Stimulated activated naive CD8-positive, alpha-beta T cell treated with anti-CD3 and anti-CD28 coated beads, Interleukin-15, Interleukin-2, amounts not matched to agents 100 ng/mL and 50 ng/mL, for 24 hours (primary cell): Measurements from ENCODE around the gene GATA2.

Experiments
- H3K27ac Mint-ChIP-seq: one replicate; pipeline ENCODE4 v1.8.0; 2021; ENCODE audit warnings: mild to moderate bottlenecking, mixed read lengths
- H3K27me3 Mint-ChIP-seq: one replicate; pipeline ENCODE4 v1.8.0; 2021; ENCODE audit warnings: mixed read lengths
- H3K36me3 Mint-ChIP-seq: one replicate; pipeline ENCODE4 v1.8.0; 2021; ENCODE audit warnings: low read depth, mixed read lengths
- H3K4me1 Mint-ChIP-seq: one replicate; pipeline ENCODE4 v1.8.0; 2021; ENCODE audit warnings: low read depth, mixed read lengths
- H3K4me3 Mint-ChIP-seq: one replicate; pipeline ENCODE4 v1.8.0; 2021; ENCODE audit warnings: mild to moderate bottlenecking, mixed read lengths
- H3K9me3 Mint-ChIP-seq: one replicate; pipeline ENCODE4 v1.8.0; 2021; ENCODE audit warnings: mixed read lengths

GATA2 gene

DNA sequence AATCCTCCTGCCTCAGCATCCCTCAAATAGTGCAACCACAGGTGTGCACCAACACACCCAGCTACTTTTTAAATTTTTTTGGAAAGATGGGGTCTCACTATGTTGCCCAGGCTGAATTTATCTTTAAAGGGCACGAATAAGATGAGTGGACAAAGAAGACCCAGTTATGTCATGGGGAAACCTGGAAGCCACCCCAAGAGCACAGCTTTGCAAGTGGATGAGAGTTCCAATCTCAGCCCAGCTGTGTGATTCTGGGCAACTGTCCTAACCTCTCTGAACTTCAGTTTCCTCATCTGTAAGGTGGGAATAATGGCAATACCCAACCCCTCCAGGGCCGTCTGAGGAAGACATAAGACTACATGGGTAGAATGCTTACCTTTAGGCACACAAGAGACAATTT, 58.5 kb downstream of the GATA2 start:
- H3K27me3 Mint-ChIP-seq = peaks cover 35% of the 10 kb centered on the region
- H3K36me3 Mint-ChIP-seq = no peaks in the 10 kb centered on the region
- H3K27ac Mint-ChIP-seq = no peak overlapping the region
- no peaks in the 10 kb centered on the region for H3K9me3 Mint-ChIP-seq
- peaks cover 10% of the 10 kb centered on the region for H3K4me1 Mint-ChIP-seq
- H3K4me3 Mint-ChIP-seq = no peak overlapping the region

DNA sequence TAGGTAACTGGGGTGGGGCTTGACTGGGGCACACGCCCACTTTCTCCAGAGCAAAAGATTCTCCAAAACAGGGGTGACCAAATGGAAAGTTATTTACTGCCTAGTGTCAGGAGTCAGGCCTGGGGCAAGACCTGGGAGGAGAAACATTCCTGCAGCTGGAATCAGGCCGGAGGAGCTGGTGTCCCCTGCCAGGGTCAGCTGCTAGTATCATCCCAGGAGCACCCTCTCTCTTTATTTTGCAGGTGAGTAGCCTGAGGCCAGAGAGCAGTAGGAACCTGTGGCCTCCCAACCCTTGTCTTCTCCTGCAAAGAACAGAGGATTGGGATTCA, 59.2 kb downstream of the GATA2 start:
- Mint-ChIP-seq H3K27me3 (peaks cover 34% of the 10 kb centered on the region), H3K4me1 (peaks cover 10% of the 10 kb centered on the region), H3K36me3 (no peaks in the 10 kb centered on the region), H3K27ac (no peak overlapping the region), H3K9me3 (no peaks in the 10 kb centered on the region), H3K4me3 (no peak overlapping the region)

DNA sequence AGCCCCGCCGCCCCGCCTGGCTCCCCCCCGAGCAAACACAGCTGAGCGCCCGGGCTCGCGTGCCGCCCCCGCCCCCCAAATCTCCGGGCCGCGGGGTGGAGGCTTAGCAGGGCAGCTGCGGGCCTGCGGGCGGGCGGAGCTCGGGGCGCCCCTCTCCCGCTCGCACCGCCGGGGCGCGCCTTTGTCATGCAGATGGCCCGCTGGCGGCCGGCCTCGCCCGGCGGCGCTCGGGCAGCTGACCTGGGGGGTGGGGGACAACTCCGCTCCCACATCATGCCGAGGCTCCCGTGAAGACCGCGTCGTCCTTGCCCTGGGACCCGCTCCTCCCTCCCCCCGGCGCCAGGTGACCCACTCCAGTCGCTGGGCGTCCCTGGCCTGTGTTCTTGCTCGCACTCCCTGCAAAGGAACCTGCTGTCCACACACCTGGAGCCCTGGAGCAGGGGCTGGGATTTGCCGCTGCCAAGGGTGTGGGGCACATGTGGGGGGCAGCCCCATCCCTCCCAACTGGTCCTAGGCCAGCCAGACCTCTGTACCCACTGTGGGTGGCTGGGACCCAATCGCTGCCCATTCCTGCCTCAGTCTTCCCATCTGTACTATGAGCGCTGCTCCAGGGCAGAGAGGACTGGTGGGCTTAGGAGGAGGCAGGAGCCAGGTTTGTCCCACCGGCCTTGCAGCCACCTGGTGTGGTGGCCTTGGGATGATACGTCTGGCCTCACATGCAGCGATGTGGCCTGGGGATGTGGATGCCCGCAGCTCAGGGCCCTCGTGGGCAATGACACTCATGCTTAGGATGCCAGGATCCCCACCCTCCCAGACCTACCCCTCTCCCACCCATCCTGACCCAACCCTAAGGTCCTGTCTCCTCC, 59.8 kb downstream of the GATA2 start:
- no peaks in the 10 kb centered on the region for H3K9me3 Mint-ChIP-seq
- H3K36me3 Mint-ChIP-seq = no peaks in the 10 kb centered on the region
- no peak overlapping the region for H3K4me3 Mint-ChIP-seq
- H3K4me1 Mint-ChIP-seq = peaks cover 10% of the 10 kb centered on the region
- H3K27ac Mint-ChIP-seq = no peak overlapping the region
- peaks cover 35% of the 10 kb centered on the region for H3K27me3 Mint-ChIP-seq

DNA sequence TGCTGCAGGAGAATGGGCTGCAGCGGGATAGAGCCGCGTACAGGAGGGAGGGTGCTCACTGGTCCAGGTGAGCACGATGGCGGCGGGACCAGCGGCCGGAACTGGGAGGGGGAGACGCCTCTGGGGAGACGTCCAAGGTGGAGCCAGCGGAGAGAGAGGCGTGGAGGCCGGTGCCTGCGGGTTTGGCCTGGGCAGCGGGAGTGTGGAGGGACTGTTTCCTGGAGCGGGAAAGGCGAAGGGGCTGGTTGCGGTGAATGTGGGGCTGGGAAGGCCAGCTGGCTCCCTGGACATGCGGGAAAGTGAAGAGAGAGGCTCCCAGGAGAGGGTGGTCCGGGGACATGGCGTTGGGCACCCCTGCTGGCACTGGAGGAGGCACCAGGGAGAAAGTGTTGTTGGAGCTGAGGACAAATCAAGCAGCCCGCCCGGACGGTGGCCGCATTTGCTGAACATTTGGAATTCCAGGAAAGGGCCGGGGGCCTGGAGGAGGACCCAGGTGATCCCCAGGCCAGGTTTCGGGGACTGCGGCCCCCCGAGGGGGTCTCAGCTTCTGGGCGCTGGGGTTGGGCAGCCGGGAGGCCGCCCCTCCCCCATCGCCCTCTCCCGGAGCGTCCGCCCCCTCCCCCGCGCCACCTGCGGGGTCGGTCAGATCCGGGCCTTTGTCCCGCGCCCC, 60.6 kb downstream of the GATA2 start:
- Mint-ChIP-seq H3K4me1 (peaks cover 10% of the 10 kb centered on the region), H3K4me3 (no peak overlapping the region), H3K9me3 (no peaks in the 10 kb centered on the region), H3K36me3 (no peaks in the 10 kb centered on the region), H3K27me3 (peaks cover 38% of the 10 kb centered on the region), H3K27ac (no peak overlapping the region)

DNA sequence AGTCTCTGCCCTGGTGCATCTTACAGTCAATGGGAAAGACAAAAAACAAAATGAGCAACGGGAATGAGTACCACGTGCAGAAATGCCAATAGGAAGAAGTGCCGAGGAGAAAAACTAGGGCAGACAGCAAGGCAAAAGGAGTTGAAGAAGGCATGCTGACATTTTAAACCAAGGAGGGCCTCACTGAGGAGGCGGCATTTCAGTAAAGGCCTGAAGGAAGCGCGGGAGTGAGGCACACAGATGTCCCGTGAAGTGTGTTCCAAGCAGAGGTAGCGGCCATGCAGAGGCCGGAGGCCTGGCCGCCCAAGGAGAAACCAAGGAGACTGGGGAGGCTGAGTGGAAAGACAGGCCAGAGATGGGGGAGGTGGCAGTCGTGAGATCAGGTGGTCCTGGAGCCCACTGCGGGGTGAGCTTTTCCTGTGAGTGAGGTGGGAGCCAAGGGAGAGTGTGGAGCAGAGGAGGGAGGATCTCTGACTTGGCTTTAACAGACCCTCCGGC, 61.1 kb downstream of the GATA2 start:
- peak overlapping the region; percentile 4 for H3K4me3 Mint-ChIP-seq
- H3K9me3 Mint-ChIP-seq = no peaks in the 10 kb centered on the region

DNA sequence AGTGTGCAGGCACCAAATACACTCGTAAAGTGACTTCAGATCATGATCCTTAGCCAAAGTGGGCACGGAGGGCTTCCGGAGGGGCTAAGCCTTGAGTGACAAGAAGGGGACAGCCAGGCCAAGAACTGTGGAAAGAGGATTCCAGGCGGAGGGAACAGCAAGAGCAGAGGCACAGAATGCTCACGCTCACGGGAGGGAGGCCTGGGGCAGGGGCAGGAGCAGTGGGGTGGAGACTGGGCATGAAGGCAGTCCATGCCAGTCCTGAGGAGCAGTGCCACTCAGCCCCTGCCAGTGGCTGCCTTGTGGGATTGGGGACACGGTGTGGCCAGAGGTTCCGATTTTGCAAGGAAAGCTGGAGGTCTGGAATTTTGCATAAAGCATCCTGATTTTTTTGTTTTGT, 62.3 kb downstream of the GATA2 start:
- H3K4me3 Mint-ChIP-seq = no peak overlapping the region
- H3K4me1 Mint-ChIP-seq = peaks cover 10% of the 10 kb centered on the region
- H3K27ac Mint-ChIP-seq = no peak overlapping the region
- peaks cover 41% of the 10 kb centered on the region for H3K27me3 Mint-ChIP-seq
- no peaks in the 10 kb centered on the region for H3K36me3 Mint-ChIP-seq
- H3K9me3 Mint-ChIP-seq = no peaks in the 10 kb centered on the region

More for the DNA sequence above, 61.1 kb downstream of the GATA2 start:
- H3K27me3 Mint-ChIP-seq = peaks cover 41% of the 10 kb centered on the region
- H3K36me3 Mint-ChIP-seq = no peaks in the 10 kb centered on the region
- peaks cover 10% of the 10 kb centered on the region for H3K4me1 Mint-ChIP-seq
- no peak overlapping the region for H3K27ac Mint-ChIP-seq

DNA sequence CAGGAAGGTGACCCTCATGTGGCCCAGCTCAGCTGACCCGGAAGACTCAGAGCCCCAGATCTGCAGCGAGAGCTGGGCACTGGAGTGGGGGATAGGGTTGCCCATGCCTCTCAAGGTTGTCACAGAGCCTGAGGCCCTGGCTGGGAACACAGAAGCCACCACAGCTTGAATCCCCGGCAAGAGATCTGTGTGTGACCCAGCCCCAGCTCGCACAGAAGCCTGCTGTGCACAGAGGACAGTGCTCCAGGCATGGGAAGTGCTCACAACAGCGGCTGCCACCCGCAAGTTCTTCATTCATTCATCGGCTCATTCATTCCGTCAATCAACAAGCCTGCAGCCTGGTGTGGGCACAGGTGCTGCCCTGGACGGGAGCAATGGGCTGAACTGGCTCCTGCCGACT, 62.7 kb downstream of the GATA2 start:
- H3K9me3 Mint-ChIP-seq = no peaks in the 10 kb centered on the region
- H3K4me1 Mint-ChIP-seq = peaks cover 10% of the 10 kb centered on the region
- H3K27me3 Mint-ChIP-seq = peaks cover 41% of the 10 kb centered on the region
- H3K36me3 Mint-ChIP-seq = no peaks in the 10 kb centered on the region
- H3K27ac Mint-ChIP-seq = no peak overlapping the region
- H3K4me3 Mint-ChIP-seq = no peak overlapping the region

DNA sequence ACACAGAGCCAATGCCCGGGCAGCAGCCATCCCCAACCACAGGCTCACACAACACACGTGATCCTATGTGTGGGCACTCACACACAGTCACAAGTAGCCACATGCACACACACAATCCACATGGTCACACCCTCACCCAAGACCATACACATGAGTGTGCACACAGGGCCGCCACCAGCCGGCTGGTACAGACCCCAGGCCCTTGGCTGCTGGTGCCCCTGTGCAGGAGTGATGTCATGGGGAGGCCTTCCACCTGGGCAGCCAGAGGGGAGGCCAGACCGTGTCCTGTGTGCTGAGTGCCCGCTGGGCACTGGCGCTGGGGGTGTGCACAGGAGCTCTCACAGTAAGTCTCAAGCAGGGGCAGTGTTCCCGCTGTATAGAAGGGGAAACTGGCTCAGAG, 63.2 kb downstream of the GATA2 start:
- H3K27me3 Mint-ChIP-seq = peaks cover 41% of the 10 kb centered on the region

More for the DNA sequence above, 63.2 kb downstream of the GATA2 start:
- Mint-ChIP-seq H3K36me3 (no peaks in the 10 kb centered on the region), H3K4me3 (no peak overlapping the region), H3K27ac (no peak overlapping the region), H3K9me3 (no peaks in the 10 kb centered on the region), H3K4me1 (peaks cover 10% of the 10 kb centered on the region)
